ENCODE data around the gene ARPC1B.

Gene ARPC1B

DNA sequence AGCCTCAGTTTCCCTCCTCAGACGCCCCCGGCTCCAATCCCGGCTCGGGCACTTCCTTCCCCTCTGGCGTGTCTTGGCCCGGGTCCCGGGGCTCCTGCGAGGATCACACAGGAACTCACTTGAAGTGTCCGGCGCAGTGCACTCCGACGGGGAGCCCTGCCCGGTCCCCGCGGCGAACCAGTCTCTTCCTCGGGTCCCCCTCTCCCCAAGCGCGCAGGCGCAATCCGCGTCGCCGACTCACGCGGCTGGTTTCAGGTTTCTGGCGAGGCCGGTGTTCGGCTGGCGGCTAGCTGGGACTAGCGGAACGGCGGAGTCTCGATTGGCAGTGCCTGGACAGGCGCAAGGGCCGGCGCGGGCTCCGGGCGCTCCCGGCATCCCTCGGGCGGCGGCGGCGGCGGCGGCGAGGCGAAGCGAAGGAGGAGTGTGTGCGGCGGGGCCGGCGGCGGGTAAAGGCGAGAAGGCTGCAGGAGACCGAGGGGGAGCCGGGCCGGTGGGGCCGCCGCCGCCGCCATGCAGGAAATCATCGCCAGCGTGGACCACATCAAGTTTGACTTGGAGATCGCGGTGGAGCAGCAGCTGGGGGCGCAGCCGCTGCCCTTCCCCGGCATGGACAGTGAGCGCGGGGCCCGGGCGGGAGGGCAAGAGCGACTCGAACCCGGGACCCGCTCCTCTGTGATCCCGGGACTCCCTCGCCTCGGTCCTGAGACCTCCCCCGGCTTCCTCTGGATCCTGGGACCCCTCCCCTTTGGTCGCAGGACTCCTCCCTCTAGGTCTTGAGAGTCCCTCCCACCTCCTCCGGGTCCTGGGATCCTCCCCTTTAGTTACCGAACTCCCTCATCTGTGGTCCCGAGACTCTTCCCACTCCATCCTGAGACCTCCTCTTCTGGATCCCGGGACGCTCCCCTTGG is 64.3 kb downstream of the ARPC1B start, which contains the start of the genes CPSF4 and PTCD1:
Gene CPSF4 (plus strand): TSS at position 371 of the 908 bp plus-strand sequence. CDS start 140 bp downstream, at position 511.
Gene PTCD1 (minus strand): TSS at position 226 of the 908 bp plus-strand sequence. CDS start 3,556 bp downstream, outside the sequence.
- TF ChIP-seq, protein P1, sequence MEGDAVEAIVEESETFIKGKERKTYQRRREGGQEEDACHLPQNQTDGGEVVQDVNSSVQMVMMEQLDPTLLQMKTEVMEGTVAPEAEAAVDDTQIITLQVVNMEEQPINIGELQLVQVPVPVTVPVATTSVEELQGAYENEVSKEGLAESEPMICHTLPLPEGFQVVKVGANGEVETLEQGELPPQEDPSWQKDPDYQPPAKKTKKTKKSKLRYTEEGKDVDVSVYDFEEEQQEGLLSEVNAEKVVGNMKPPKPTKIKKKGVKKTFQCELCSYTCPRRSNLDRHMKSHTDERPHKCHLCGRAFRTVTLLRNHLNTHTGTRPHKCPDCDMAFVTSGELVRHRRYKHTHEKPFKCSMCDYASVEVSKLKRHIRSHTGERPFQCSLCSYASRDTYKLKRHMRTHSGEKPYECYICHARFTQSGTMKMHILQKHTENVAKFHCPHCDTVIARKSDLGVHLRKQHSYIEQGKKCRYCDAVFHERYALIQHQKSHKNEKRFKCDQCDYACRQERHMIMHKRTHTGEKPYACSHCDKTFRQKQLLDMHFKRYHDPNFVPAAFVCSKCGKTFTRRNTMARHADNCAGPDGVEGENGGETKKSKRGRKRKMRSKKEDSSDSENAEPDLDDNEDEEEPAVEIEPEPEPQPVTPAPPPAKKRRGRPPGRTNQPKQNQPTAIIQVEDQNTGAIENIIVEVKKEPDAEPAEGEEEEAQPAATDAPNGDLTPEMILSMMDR (conservative IDR thresholded peaks at IDR 0.05; ENCODE audit: low read depth, low read length), result no peak
- Histone ChIP-seq H3K79me2 (ENCODE audit: insufficient read depth, low read depth) (peaks cover 66% of the 10 kb centered on the region), H3K4me2 (peak within 1 kb of the TSS; percentile 91), H4K20me1 (ENCODE audit: insufficient read depth) (peaks cover 9% of the 10 kb centered on the region), H2AFZ (ENCODE audit: low read depth) (peak within 1 kb of the TSS; percentile 89), H3K9ac (peak within 1 kb of the TSS; percentile 86), H3K4me1 (ENCODE audit: low read depth, poor library complexity, severe bottlenecking) (peaks cover 18% of the 10 kb centered on the region), H3K4me3 (IDR thresholded peaks at IDR 0.05; ENCODE audit: insufficient read depth, low read depth, low read length) (no peak within 1 kb of the TSS), H3K27ac (peak within 1 kb of the TSS; percentile 61), H3K36me3 (ENCODE audit: insufficient read depth) (peaks cover 5% of the 10 kb centered on the region; the same call in 1 of the 2 replicates), H3K27me3 (ENCODE audit: insufficient read depth, low read depth) (no peaks in the 10 kb centered on the region)

DNA sequence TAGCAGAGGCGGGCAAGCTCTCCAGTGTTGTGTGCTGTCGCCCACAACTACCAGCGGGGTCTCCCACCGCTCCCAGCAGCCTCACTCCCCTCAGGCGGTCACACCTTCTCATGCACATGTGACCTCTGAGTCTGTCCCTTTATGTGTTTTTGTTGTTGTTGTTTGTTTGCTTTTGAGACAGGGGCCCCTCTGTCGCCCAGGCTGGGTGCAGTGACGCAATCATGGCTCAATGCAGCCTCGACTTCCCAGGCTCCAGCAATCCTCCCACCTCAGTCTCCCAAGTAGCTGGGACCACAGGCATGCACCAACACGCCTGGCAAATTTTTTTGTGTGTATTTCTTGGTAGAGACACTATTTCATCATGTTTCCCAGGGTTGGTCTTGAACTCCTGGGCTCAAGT is 65.7 kb downstream of the ARPC1B start:
- peaks cover 3% of the 10 kb centered on the region; the same call in 1 of the 2 replicates for H3K36me3 ChIP-seq (ENCODE audit: insufficient read depth)
- no peak overlapping the region for H3K27ac ChIP-seq
- no peak overlapping the region for H3K9ac ChIP-seq

More for the DNA sequence above, 65.7 kb downstream of the ARPC1B start:
- TF ChIP-seq, protein P1 (conservative IDR thresholded peaks at IDR 0.05; ENCODE audit: low read depth, low read length), result no peak
- peaks cover 18% of the 10 kb centered on the region for H3K4me1 ChIP-seq (ENCODE audit: low read depth, poor library complexity, severe bottlenecking)
- H3K79me2 ChIP-seq (ENCODE audit: insufficient read depth, low read depth), result peaks cover 63% of the 10 kb centered on the region
- H4K20me1 ChIP-seq (ENCODE audit: insufficient read depth), result peaks cover 9% of the 10 kb centered on the region
- H3K27me3 ChIP-seq (ENCODE audit: insufficient read depth, low read depth), result no peaks in the 10 kb centered on the region
- no peak overlapping the region for H2AFZ ChIP-seq (ENCODE audit: low read depth)
- peak overlapping the region; percentile 91 for H3K4me2 ChIP-seq
- no peak overlapping the region for H3K4me3 ChIP-seq (IDR thresholded peaks at IDR 0.05; ENCODE audit: insufficient read depth, low read depth, low read length)
